Spinal cord (tissue), 10 donors: ENCODE data around the gene HINFP. TPM values are rescaled to one million over a fixed set of nuclear protein-coding genes. Genes with fewer than 3 reads are reported as not detected.
"Not testable (repeated sequence)": the region's sequence is repeated elsewhere in the genome, so short reads cannot be mapped to it uniquely, and the experiment has no call there.

Source experiments
- DNase-seq, 6 donors: peaks; one replicate each; pipeline versions ENCODE4 v3.0.0 to v3.0.0-alpha.2; 2013 to 2015; ENCODE audit warnings: low spot score in 6 of 6, low read depth in 4 of 6
- H3K27ac ChIP-seq: one replicate; pipeline ENCODE4 v1.5.1; 2013; ENCODE audit warnings: low read depth, low read length, control low read depth
- H3K27me3 ChIP-seq: one replicate; pipeline ENCODE4 v1.6.1; 2013; ENCODE audit warnings: low read length; ENCODE audit not compliant: control insufficient read depth, insufficient read depth
- H3K36me3 ChIP-seq: one replicate; pipeline ENCODE4 v1.6.1; 2013; ENCODE audit warnings: low read length; ENCODE audit not compliant: control insufficient read depth, insufficient read depth
- H3K4me1 ChIP-seq: one replicate; pipeline ENCODE4 v1.6.1; 2013; ENCODE audit warnings: low read length; ENCODE audit not compliant: control insufficient read depth, insufficient read depth
- H3K4me3 ChIP-seq: one replicate; pipeline ENCODE4 v1.5.1; 2013; ENCODE audit warnings: low read depth, low read length, control low read depth
- H3K9me3 ChIP-seq: one replicate; pipeline ENCODE4 v1.6.1; 2013; ENCODE audit warnings: low read length; ENCODE audit not compliant: control insufficient read depth, insufficient read depth
- WGBS: methylation state at CpG from one replicate; pipeline ENCODE4 v1.1.5; 2013; ENCODE audit warnings: missing lambda C conversion rate; ENCODE audit not compliant: insufficient coverage; 5-methylcytosine and 5-hydroxymethylcytosine counted together
- polyA plus RNA-seq, 2 donors: library from polyadenylated mRNA; unstranded; fragments of 120-200 nt; gene quantifications; one replicate each; pipeline ENCODE4 v1.2.1, GENCODE V29; 2013; ENCODE audit not compliant: insufficient read length in 2 of 2
- total RNA-seq, 2 donors: library from RNA; depleted of rRNA in 1 of 2; stranded (reverse); fragments of 120-200 nt in 1 of 2; fragments of >200 nt in 1 of 2; gene quantifications; one replicate each; pipeline versions ENCODE4 v1.2.3 to v1.2.4, GENCODE V29; 2013 to 2014
- donor health status: healthy.

The HINFP gene
- total and polyA plus RNA-seq, 4 donors: 15.5 to 38.4 (median 24.5) TPM

GRCh38 chr11:119166368-119167076 lies 45.1 kb downstream of the HINFP start:
- no peak for DNase-seq
- H3K27ac ChIP-seq: no peak overlapping the region
- no peak overlapping the region for H3K4me3 ChIP-seq
- 83% methylated on average over 6 of the region's 8 CpGs for WGBS
- no peaks in the 10 kb centered on the region for H3K36me3 ChIP-seq
- H3K4me1 ChIP-seq: peaks cover 8% of the 10 kb centered on the region
- H3K27me3 ChIP-seq: no peaks in the 10 kb centered on the region
- no peaks in the 10 kb centered on the region for H3K9me3 ChIP-seq

DNA sequence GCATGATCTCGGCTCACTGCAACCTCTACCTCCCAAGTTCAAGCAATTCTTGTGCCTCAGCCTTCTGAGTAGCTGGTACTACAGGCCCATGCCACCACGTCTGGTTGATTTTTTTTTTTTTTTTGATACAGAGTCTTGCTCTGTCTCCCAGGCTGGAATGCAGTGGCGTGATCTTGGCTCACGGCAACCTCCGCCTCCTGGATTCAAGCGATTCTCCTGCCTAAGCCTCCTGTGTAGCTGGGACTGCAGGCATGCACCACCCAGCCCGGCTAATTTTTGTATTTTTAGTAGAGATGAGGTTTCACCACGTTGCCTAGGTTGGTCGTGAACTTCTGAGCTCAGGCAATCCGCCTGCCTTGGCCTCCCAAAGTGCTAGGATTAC lies 45.7 kb downstream of the HINFP start:
- not testable (repeated sequence) for H3K4me1 ChIP-seq, H3K27me3 ChIP-seq, H3K36me3 ChIP-seq, H3K9me3 ChIP-seq, H3K4me3 ChIP-seq, H3K27ac ChIP-seq, DNase-seq
- WGBS: 82% methylated on average over 4 of the region's 10 CpGs

DNA sequence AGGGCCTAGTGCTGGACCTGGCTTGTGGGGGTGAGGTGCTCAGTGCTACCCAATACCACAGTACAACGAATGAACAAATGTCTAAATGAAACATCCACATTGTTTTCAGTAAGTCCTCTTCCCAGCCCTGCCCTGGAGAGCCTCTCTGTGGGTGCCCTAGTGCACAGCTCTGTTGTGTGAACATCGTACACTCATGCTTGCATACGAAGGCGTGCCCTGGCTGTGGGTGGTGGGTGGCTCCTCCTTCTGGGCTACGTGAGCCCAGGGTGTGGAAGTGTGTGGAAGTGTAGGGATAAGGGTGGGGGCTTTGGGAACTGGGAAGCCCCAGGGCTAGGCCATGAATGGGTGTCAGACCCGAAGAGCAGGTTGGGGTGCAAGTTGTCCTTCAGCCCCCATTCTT lies 46.6 kb downstream of the HINFP start:
- peaks cover 8% of the 10 kb centered on the region for H3K4me1 ChIP-seq
- H3K4me3 ChIP-seq: no peak overlapping the region
- peaks cover 3% of the 10 kb centered on the region for H3K36me3 ChIP-seq
- H3K9me3 ChIP-seq: no peaks in the 10 kb centered on the region
- 71% methylated on average over 4 of the region's 6 CpGs for WGBS
- peak in 1 of 6 donors; percentile 17 for DNase-seq
- H3K27ac ChIP-seq: no peak overlapping the region
- no peaks in the 10 kb centered on the region for H3K27me3 ChIP-seq

- Histone ChIP-seq H3K4me1 (peaks cover 8% of the 10 kb centered on the region), H3K27me3 (no peaks in the 10 kb centered on the region), H3K4me3 (peak within 1 kb of the TSS; percentile 44), H3K27ac (no peak within 1 kb of the TSS), H3K9me3 (no peaks in the 10 kb centered on the region), H3K36me3 (peaks cover 8% of the 10 kb centered on the region)
- peak in 3 of 6 donors; percentile 51 to 90 (median 86) for DNase-seq
- WGBS: under 1% methylated on average over 60 of the region's 63 CpGs
Observed at GRCh38 chr11:119168471-119169281, 47.3 kb downstream of the HINFP start, which contains the start of gene NLRX1. TSS of gene NLRX1 (plus strand) at chr11:119168725. CDS start at chr11:119171404, 2,679 bp downstream.

- no peak overlapping the region for H3K27ac ChIP-seq
- no peaks in the 10 kb centered on the region for H3K9me3 ChIP-seq
- peak overlapping the region; percentile 44 for H3K4me3 ChIP-seq
- H3K36me3 ChIP-seq: peaks cover 13% of the 10 kb centered on the region
- no peaks in the 10 kb centered on the region for H3K27me3 ChIP-seq
- peaks cover 9% of the 10 kb centered on the region for H3K4me1 ChIP-seq
- no peak for DNase-seq
- 35% methylated on average over 14 of the region's 15 CpGs for WGBS
Observed at GRCh38 chr11:119169282-119169719, 47.9 kb downstream of the HINFP start.

GRCh38 chr11:119172513-119172912 lies 51.1 kb downstream of the HINFP start:
- WGBS: 83% methylated on average over 1 of the region's 2 CpGs
- no peak overlapping the region for H3K4me3 ChIP-seq
- no peaks in the 10 kb centered on the region for H3K27me3 ChIP-seq
- no peak for DNase-seq
- H3K36me3 ChIP-seq: peaks cover 22% of the 10 kb centered on the region
- no peaks in the 10 kb centered on the region for H3K9me3 ChIP-seq
- peaks cover 11% of the 10 kb centered on the region for H3K4me1 ChIP-seq
- H3K27ac ChIP-seq: no peak overlapping the region

GRCh38 chr11:119173453-119173852 lies 52.1 kb downstream of the HINFP start:
- no peak for DNase-seq
- H3K36me3 ChIP-seq: peaks cover 25% of the 10 kb centered on the region
- H3K27me3 ChIP-seq: no peaks in the 10 kb centered on the region
- H3K4me1 ChIP-seq: peaks cover 11% of the 10 kb centered on the region
- no peaks in the 10 kb centered on the region for H3K9me3 ChIP-seq
- 89% methylated on average over 21 of the region's 21 CpGs for WGBS
- H3K4me3 ChIP-seq: no peak overlapping the region
- no peak overlapping the region for H3K27ac ChIP-seq

DNA sequence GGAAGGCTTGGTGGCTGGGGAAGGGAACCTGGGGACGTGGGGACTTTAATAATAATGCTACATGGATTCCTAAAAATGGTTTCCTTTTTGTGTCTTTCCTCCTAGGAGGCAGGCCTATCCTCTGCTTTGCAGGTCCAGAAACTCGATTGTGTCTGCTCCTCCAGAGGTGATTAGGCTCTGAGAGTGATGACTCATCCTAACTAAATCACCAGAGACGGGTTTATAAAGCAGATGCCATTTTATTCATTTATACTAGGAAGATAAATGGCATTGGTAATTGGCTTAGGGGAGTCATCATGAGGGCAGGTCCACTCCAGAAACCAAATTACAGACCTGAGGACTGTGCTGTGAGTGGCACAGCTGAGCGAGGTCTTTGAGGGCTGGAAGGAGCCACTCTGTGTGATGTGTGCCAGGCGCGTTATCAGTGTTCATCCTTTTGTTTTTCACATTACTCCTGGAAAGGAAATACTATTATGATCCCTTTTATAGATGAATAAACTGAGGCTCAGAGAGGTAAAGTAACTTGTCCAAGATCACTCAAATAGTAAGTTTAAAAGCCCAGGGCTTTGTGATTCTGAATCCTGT lies 54.2 kb downstream of the HINFP start:
- no CpG with 5 or more reads among the region's 6 CpGs for whole genome bisulfite sequencing
- no peak for DNase-seq
- Histone ChIP-seq H3K4me3 (no peak overlapping the region), H3K27me3 (no peaks in the 10 kb centered on the region), H3K36me3 (peaks cover 36% of the 10 kb centered on the region), H3K27ac (no peak overlapping the region), H3K4me1 (peaks cover 3% of the 10 kb centered on the region), H3K9me3 (no peaks in the 10 kb centered on the region)

GRCh38 chr11:119178166-119178680 lies 56.8 kb downstream of the HINFP start:
- WGBS: 53% methylated on average over 2 of the region's 4 CpGs
- Histone ChIP-seq H3K27me3 (no peaks in the 10 kb centered on the region), H3K9me3 (no peaks in the 10 kb centered on the region), H3K27ac (peak overlapping the region; percentile 48), H3K36me3 (peaks cover 55% of the 10 kb centered on the region), H3K4me1 (peaks cover 3% of the 10 kb centered on the region), H3K4me3 (no peak overlapping the region)
- no peak for DNase-seq
